ENCODE data around the gene DGKB.

DGKB gene

GRCh38 chr7:14600766-14601367 lies 301.7 kb downstream of the DGKB start:
- Histone ChIP-seq H3K4me1 (ENCODE audit: low read length) (no peaks in the 10 kb centered on the region), H3K36me3 (replicated peaks; ENCODE audit: insufficient read depth, low read length) (no peaks in the 10 kb centered on the region), H3K27me3 (replicated peaks; ENCODE audit: insufficient read depth, low read length) (no peaks in the 10 kb centered on the region), H4K20me1 (ENCODE audit: insufficient read depth, low read length) (no peaks in the 10 kb centered on the region), H3K9ac (ENCODE audit: low read length) (no peak overlapping the region), H3K4me2 (ENCODE audit: low read depth, low read length) (no peak overlapping the region), H3K4me3 (ENCODE audit: low read length) (no peak overlapping the region), H3F3A (ENCODE audit: insufficient read depth, low read length) (no peaks in the 10 kb centered on the region), H3K9me2 (replicated peaks; ENCODE audit: insufficient read depth, low read length) (no peaks in the 10 kb centered on the region), H3K9me3 (replicated peaks; ENCODE audit: insufficient read depth, low read length) (no peaks in the 10 kb centered on the region), H3K27ac (ENCODE audit: low read length) (no peak overlapping the region), H2AFZ (ENCODE audit: low read length) (no peak overlapping the region), H3K79me2 (ENCODE audit: low read length) (no peaks in the 10 kb centered on the region)
- no peak for DNase-seq
- TF ChIP-seq EZH2 (optimal IDR thresholded peaks at IDR 0.05; ENCODE audit: low read depth, low read length) (no peak), EZH2phosphoT487 (IDR thresholded peaks at IDR 0.05; ENCODE audit: low read length) (no peak)
- TF ChIP-seq, protein P1, sequence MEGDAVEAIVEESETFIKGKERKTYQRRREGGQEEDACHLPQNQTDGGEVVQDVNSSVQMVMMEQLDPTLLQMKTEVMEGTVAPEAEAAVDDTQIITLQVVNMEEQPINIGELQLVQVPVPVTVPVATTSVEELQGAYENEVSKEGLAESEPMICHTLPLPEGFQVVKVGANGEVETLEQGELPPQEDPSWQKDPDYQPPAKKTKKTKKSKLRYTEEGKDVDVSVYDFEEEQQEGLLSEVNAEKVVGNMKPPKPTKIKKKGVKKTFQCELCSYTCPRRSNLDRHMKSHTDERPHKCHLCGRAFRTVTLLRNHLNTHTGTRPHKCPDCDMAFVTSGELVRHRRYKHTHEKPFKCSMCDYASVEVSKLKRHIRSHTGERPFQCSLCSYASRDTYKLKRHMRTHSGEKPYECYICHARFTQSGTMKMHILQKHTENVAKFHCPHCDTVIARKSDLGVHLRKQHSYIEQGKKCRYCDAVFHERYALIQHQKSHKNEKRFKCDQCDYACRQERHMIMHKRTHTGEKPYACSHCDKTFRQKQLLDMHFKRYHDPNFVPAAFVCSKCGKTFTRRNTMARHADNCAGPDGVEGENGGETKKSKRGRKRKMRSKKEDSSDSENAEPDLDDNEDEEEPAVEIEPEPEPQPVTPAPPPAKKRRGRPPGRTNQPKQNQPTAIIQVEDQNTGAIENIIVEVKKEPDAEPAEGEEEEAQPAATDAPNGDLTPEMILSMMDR (IDR thresholded peaks at IDR 0.05; ENCODE audit: low read length): no peak

- Histone ChIP-seq H2AFZ (ENCODE audit: low read length) (no peak overlapping the region), H3K27me3 (replicated peaks; ENCODE audit: insufficient read depth, low read length) (no peaks in the 10 kb centered on the region), H3F3A (ENCODE audit: insufficient read depth, low read length) (no peaks in the 10 kb centered on the region), H3K4me2 (ENCODE audit: low read depth, low read length) (no peak overlapping the region), H3K9me3 (replicated peaks; ENCODE audit: insufficient read depth, low read length) (no peaks in the 10 kb centered on the region), H3K27ac (ENCODE audit: low read length) (no peak overlapping the region), H3K4me1 (ENCODE audit: low read length) (no peaks in the 10 kb centered on the region), H3K9ac (ENCODE audit: low read length) (no peak overlapping the region), H3K36me3 (replicated peaks; ENCODE audit: insufficient read depth, low read length) (no peaks in the 10 kb centered on the region), H4K20me1 (ENCODE audit: insufficient read depth, low read length) (no peaks in the 10 kb centered on the region), H3K79me2 (ENCODE audit: low read length) (no peaks in the 10 kb centered on the region), H3K4me3 (ENCODE audit: low read length) (no peak overlapping the region), H3K9me2 (replicated peaks; ENCODE audit: insufficient read depth, low read length) (no peaks in the 10 kb centered on the region)
- no peak for DNase-seq
- no peak for TF ChIP-seq EZH2 (optimal IDR thresholded peaks at IDR 0.05; ENCODE audit: low read depth, low read length)
- TF ChIP-seq EZH2phosphoT487 (IDR thresholded peaks at IDR 0.05; ENCODE audit: low read length): no peak
- TF ChIP-seq, protein P1 (IDR thresholded peaks at IDR 0.05; ENCODE audit: low read length): no peak
These were observed 303.6 kb downstream of the DGKB start for GRCh38 chr7:14598978-14599377.

DNA sequence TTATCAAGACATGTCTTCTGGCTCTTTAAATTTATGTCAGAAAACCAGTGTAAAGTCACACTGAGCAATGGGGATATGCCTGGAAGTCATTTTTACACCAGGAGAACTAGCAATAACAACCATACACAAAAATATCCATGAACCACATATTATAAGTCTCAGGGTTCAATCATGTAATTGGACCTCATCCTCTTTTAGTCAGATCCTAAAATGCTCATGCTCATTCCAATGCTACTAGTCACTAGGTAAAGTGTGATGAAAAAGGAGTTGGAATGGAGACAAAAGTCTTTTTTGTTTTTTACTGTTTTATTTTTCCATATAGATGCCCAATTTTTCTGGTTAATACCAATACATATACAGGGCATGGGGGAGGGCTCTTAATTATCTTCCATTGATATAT lies 306.1 kb downstream of the DGKB start:
- DNase-seq: no peak
- no peak overlapping the region for H3K9ac ChIP-seq (ENCODE audit: low read length)
- H3K27ac ChIP-seq (ENCODE audit: low read length): no peak overlapping the region
- H3K4me2 ChIP-seq (ENCODE audit: low read depth, low read length): no peak overlapping the region
- TF ChIP-seq EZH2phosphoT487 (IDR thresholded peaks at IDR 0.05; ENCODE audit: low read length) (no peak), EZH2 (optimal IDR thresholded peaks at IDR 0.05; ENCODE audit: low read depth, low read length) (no peak)
- TF ChIP-seq, protein P1 (IDR thresholded peaks at IDR 0.05; ENCODE audit: low read length): no peak
- H3K9me2 ChIP-seq (replicated peaks; ENCODE audit: insufficient read depth, low read length): no peaks in the 10 kb centered on the region
- H3K27me3 ChIP-seq (replicated peaks; ENCODE audit: insufficient read depth, low read length): no peaks in the 10 kb centered on the region
- H4K20me1 ChIP-seq (ENCODE audit: insufficient read depth, low read length): no peaks in the 10 kb centered on the region
- H3K4me3 ChIP-seq (ENCODE audit: low read length): no peak overlapping the region
- H3K79me2 ChIP-seq (ENCODE audit: low read length): no peaks in the 10 kb centered on the region
- no peaks in the 10 kb centered on the region for H3F3A ChIP-seq (ENCODE audit: insufficient read depth, low read length)
- H3K36me3 ChIP-seq (replicated peaks; ENCODE audit: insufficient read depth, low read length): no peaks in the 10 kb centered on the region
- no peak overlapping the region for H2AFZ ChIP-seq (ENCODE audit: low read length)
- no peaks in the 10 kb centered on the region for H3K9me3 ChIP-seq (replicated peaks; ENCODE audit: insufficient read depth, low read length)
- H3K4me1 ChIP-seq (ENCODE audit: low read length): no peaks in the 10 kb centered on the region

Measured in MM.1S (cell line).